GM21360 (cell line): ENCODE results near the gene NPC1L1.

Experiments used
- ATAC-seq: cut with Tn5 transposase; IDR thresholded peaks from one replicate; pipeline ENCODE4 v1.9.1; 2021; ENCODE audit warnings: mild to moderate bottlenecking, moderate library complexity; ENCODE audit not compliant: unreplicated experiment

The NPC1L1 gene, protein sequence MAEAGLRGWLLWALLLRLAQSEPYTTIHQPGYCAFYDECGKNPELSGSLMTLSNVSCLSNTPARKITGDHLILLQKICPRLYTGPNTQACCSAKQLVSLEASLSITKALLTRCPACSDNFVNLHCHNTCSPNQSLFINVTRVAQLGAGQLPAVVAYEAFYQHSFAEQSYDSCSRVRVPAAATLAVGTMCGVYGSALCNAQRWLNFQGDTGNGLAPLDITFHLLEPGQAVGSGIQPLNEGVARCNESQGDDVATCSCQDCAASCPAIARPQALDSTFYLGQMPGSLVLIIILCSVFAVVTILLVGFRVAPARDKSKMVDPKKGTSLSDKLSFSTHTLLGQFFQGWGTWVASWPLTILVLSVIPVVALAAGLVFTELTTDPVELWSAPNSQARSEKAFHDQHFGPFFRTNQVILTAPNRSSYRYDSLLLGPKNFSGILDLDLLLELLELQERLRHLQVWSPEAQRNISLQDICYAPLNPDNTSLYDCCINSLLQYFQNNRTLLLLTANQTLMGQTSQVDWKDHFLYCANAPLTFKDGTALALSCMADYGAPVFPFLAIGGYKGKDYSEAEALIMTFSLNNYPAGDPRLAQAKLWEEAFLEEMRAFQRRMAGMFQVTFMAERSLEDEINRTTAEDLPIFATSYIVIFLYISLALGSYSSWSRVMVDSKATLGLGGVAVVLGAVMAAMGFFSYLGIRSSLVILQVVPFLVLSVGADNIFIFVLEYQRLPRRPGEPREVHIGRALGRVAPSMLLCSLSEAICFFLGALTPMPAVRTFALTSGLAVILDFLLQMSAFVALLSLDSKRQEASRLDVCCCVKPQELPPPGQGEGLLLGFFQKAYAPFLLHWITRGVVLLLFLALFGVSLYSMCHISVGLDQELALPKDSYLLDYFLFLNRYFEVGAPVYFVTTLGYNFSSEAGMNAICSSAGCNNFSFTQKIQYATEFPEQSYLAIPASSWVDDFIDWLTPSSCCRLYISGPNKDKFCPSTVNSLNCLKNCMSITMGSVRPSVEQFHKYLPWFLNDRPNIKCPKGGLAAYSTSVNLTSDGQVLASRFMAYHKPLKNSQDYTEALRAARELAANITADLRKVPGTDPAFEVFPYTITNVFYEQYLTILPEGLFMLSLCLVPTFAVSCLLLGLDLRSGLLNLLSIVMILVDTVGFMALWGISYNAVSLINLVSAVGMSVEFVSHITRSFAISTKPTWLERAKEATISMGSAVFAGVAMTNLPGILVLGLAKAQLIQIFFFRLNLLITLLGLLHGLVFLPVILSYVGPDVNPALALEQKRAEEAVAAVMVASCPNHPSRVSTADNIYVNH (N-terminal part only)

DNA sequence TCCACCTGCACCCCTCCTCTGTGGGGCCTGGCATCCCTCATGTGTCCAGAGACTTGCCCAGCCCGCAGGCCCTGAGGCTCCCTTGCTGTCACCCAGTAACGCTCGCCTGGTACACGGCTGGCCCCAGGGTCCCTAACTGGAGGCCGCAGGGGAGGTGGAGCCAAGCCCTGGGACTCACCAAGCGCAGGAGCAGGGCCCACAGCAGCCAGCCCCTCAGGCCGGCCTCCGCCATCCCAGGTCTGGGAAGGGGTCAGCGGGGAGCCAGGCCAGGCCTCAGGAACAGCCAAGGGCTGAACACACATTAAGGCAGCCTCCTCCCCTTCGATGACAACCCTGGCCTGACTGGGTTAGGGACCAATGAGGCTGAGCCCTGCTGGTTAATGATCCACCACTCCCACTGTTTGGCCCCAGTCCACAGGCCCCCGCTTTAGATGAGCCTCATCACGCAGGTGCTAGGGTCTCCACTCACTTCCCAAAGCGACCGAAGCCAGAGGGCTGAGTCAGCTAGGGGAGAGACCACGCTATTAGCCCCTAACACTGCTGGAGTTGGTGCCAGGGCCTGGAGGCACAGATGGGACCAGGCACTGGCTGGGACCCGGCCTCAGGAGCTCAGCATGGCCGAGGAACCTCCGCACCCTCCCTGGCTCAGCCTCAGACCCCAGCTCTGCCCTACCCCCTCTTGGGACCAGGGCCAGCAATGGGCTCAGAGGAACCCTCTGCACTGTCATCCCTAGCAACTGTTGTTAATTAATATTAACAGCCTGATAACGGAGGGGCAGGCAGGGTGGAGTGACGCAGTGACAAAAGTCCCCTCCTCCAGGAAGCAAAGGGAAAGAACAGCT lies at the start of gene NPC1L1:
NPC1L1 (minus strand) TSS at position 303 of the 842 bp plus-strand sequence; CDS start at position 232, 71 bp downstream.
- ATAC-seq: no peak

GRCh38 chr7:44590910-44591309 lies 49.8 kb upstream of the NPC1L1 start:
- ATAC-seq: no peak

DNA sequence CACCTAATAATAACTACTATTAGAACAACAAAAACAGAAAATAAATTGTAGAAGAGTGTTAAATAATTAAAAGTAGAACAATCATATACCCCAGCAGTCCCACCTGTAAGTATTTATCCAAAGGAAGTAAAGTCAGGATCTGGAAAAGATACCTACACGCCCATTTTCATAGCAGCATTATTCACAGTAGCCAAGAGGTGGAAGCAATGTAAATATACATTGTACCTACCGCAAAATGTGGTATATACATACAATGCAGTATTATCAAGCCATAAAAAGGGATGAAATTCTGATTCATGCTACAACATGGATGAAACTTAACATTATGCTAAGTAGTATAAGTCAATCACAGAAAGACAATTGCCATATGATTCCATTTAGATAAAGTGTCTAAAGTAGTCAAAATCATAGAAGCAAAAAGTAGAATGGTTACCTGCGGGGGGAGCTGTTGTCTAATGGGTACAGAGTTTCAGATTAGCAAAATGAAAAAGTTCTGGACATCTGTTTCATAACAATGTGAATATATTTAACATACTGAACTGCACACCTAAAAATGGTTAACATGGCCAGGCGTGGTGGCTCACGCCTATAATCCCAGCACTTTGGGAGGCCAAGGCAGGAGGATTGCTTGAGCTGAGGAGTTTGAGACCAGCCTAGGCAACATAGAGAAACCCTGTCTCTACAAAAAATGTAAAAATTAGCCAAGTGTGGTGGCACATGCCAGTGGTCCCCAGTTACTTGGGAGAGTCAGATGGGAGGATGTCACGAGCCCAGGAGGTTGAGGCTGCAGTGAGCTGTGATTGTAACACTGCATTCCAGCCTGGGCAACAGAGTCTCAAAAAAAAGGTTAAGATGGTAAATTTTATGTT lies 46.9 kb upstream of the NPC1L1 start:
- ATAC-seq: no peak

GRCh38 chr7:44583146-44583865 lies 42.2 kb upstream of the NPC1L1 start:
- no peak for ATAC-seq

DNA sequence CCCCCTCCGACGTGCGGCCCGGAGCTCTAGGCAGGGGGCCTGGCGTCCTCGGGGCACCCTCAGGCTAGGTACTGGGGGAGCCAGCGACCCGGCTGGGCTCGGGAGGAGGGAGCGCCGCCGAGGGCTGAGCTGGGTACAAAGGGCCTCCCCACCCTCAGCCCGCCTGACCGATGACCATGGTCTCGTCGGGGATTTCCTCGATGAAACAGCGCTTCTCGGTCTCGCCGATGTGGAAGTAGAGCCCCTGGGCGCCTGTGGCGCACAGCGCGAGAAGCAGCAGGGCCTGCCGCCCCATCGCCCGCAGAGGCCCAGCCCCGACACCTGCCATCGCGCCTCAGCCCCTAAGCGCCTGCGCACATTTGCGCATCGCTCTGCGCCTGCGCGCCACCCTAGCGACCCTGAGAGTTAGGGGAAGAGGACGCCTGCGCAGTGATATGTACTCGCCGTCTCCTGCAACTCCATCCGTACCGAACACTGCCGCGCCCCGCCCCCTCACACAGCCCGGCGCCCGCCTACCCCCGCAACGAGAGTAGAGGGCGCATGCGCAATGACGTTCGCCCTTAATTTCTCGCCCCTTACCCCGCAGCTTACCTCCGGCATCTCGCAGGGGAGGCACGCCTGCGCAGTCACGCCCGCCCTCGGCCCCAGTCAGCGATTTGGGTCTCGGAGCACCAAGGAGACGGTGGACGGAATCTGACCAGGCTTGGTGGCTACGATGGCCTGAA lies 40.9 kb upstream of the NPC1L1 start, which contains the start of gene TMED4:
TMED4 (minus strand) TSS at position 353 of the 725 bp plus-strand sequence; CDS start at position 328, 25 bp downstream.
- peak; percentile 73 for ATAC-seq

DNA sequence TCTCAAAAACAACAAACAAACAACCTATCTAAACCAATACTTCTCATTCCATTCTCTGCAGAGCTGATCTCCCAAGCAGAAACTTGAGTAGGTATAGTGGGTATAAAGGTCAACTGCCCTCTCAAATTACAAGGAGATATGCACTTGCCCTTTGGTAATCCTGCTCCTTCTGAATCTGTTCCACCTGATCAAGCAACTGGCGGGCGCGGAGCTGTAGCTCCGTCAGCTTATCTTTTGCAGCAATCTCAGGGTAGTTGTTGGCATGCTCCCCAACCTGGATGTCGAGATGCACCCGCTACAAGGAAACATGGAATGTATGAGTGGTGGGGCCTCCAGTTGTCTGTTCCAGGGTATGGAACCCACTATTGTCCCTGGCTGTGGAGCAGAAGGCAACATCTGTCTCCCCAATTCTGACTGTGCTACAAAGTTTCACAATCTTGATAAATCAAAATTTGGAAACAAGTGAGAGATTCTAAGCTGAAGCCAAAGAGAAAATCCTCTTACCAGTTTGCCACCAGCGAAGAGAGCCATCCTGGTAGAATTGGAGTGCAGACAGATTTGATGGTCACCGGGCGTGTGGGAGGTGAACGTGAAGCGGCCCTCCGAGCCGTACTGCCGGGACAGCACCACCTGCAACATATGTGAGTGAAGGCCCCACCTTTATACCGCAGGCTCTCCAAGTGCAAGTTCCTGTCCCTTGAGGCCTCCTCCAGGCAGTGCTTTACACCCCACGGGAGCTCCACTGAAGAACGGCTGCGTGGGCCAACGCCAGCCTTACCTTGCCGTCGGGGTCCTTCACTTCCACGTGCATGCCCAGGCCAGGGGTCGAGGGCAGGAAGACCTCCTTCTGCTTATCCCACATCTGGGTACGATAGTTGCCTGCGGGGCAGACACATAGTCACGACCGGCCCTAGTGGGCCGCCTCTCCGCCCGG lies 40.1 kb upstream of the NPC1L1 start:
- ATAC-seq: peak; percentile 16

DNA sequence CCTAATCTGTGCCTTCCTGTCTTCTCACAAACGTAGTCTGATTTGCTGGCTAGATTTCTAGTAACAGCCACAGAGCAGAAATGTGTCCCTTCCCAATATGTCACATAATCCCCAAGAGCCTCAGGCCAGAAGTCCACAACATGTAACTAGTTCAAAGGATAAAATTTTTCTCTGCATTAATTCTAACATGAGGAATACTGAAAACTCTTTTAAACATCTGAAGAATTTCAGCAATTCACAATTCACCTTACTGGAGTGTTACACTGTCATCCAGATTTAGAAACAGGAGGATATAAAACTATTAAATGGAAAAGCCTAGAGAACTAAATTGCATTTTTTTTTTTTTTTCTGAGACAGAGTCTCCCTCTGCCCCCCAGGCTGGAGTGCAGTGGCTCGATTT lies 35.1 kb upstream of the NPC1L1 start:
- ATAC-seq: no peak

- ATAC-seq: no peak
Observed at GRCh38 chr7:44575054-44575453, 33.9 kb upstream of the NPC1L1 start.

DNA sequence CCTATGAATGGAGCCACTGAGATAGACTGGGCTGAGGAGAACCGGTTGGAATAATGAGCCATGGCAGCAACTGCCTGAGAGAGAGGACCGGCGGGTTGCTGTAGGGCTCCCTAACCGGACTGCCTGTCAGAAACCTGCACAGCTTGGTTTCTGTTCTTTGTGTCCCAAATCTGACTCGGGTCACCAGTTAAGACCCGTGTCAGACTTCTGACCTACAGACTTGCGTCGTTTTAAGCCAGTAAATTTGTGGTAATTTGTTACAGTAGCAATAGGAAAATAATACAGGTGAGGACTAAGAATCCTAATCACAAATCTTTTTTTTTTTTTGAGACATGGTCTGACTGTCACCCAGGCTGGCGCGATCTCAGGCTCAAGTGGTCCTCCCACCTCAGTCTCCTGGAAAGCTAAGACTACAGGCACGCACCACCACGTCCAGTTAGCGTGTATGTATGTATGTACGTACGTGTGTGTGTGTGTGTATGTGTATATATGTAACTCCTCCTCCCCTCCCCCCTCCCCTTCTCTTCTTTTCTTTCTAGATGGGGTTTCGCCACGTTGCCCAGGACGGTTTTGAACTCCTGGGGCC lies 33.2 kb upstream of the NPC1L1 start:
- ATAC-seq: no peak

DNA sequence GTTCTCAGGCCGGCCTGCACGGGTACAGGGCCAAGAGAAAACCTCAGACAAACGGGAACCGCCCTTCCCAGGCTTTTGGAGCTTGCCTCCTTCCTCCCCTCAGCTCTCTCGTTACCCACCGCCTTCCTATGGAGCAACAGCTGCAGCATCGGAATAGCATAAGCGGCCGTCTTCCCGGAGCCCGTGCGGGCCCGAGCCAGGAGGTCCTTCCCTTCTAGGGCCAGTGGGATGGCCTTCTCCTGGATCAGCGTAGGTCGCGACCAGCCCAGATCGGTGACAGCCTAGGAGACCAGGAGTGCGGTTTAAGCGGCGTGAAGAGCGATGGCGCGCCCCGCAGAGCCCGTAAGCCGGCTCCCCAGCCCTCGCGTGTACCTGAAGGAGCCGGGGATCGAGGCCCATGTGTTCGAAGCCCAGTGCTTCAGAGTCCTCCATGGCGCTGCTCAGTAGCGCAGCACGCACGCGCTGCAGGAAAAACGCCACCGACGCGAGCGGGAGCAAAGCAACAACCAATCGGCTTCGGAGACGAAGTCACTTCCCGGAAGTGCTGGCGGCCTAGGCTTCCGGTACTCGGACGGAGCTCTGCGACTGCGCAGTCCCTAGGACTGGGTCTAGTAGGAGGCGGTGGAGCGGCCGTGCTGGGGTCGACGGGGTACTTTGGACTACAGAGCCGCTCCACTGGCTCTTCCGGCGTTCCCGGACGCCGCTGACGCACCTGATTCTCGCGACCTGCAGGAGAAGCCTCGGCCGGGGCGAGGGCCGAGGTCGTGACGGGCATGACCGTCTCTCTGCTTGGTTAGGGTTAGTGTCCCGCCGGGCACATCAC lies 32.5 kb upstream of the NPC1L1 start, which contains the start of gene DDX56:
DDX56 (minus strand) TSS at position 445 of the 823 bp plus-strand sequence; CDS start at position 432, 13 bp downstream.
- ATAC-seq: peak; percentile 93

DNA sequence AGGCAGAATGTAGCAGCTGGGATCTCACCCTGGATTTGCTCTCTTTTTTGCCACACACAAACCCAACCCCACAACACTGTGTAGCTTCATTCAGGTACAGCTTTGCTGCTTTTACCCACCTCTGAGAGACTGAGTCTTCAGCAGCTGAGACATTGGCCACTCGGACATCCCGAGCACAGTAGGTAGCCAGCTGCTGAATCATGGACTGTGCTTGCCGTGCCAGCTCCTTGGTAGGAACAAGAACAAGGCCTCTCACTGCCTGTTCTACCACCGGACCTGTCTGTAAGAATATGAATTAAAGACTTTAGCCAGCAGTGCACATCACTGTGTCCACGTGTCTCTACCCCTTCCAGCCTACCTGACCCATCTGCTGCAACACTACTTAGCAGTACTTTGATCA lies 31.6 kb upstream of the NPC1L1 start:
- ATAC-seq: no peak

DNA sequence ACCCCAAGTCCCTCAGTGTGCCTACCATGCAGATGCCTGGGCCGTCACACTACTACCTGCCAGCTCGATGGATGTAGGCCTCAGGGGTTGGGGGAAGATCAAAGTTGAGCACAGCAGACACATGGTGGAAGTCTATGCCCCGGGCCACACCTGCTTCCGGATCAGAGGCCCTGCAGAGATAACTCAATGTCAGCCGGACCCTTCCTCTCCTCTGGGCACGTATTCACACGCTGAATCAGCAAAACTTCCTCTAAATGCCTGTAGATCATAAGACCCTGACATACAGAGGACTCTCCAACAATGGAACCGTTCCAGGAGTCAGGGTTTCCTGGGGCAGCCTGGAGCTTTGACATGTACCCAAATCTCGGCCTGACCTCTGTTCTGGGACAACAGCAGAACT lies 28.8 kb upstream of the NPC1L1 start:
- no peak for ATAC-seq

DNA sequence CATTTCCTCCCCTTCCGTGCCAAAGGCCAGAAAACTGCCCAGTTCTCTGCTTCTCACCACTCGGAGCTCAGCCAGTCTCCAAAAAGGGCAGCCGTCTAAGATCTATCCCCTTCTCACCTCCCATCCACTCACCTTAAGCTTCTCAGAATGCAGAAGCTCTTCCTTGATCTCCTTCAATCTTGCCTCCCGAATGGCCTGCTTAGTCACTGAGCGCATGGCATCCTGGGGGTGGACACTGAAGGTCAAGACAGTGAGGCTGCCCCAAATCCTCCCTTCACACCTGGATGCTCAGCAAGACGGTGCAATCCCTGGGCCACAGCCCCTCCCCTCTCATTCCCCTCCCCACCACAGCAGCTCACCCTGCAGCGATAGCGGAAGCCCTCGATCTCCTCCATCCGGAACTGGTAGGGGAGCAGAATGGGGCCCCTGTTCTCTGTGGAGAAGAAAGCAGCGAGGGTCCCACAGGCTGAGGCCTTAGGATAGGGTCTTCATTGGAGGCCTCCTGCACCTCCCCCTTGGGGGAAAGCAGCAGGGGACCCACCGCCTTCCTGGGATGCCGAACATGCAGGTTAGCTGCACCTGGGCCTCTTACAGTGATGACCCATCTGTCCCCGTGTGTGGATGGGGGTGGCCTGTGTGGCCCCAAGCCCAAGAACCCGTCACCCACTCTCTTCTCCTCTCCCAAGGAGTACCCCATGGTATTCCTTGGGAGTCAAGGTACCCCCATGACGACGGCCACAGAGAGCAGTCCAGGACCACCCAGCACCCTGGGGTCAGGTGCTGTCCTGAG lies 27.8 kb upstream of the NPC1L1 start:
- no peak for ATAC-seq

- no peak for ATAC-seq
Observed at GRCh38 chr7:44567884-44568283, 26.8 kb upstream of the NPC1L1 start.
